Choroid plexus epithelial cell (primary cell): ENCODE results near the gene C4orf50.

Source experiments
- DNase-seq: peaks from one replicate; pipeline ENCODE4 v3.0.0-alpha.2; 2010; ENCODE audit warnings: low read depth
- H3K4me3 ChIP-seq: 2 replicates; pipeline ENCODE4 v1.5.1; 2011; ENCODE audit warnings: low read depth, mild to moderate bottlenecking, control low read depth, low read length, moderate library complexity
- CTCF ChIP-seq: conservative IDR thresholded peaks from 2 replicates; pipeline ENCODE4 v1.5.1; 2011; ENCODE audit warnings: low read depth, mild to moderate bottlenecking, control low read depth, inconsistent platforms, low read length, moderate library complexity

The C4orf50 gene

GRCh38 chr4:5933116-5933515 lies 85.1 kb downstream of the C4orf50 start:
- no peak for DNase-seq
- H3K4me3 ChIP-seq: no peak overlapping the region
- TF ChIP-seq CTCF: no peak

GRCh38 chr4:5932035-5932568 lies 86.1 kb downstream of the C4orf50 start:
- no peak for DNase-seq
- no peak for TF ChIP-seq CTCF

GRCh38 chr4:5931526-5931925 lies 86.7 kb downstream of the C4orf50 start:
- no peak for TF ChIP-seq CTCF
- no peak overlapping the region for H3K4me3 ChIP-seq
- no peak for DNase-seq

More at GRCh38 chr4:5932035-5932568, 86.1 kb downstream of the C4orf50 start:
- H3K4me3 ChIP-seq: no peak overlapping the region

GRCh38 chr4:5930876-5931275 lies 87.4 kb downstream of the C4orf50 start:
- no peak for TF ChIP-seq CTCF
- DNase-seq: no peak

GRCh38 chr4:5930456-5930855 lies 87.8 kb downstream of the C4orf50 start:
- TF ChIP-seq CTCF: no peak
- DNase-seq: no peak
- no peak overlapping the region for H3K4me3 ChIP-seq

More at GRCh38 chr4:5930876-5931275, 87.4 kb downstream of the C4orf50 start:
- H3K4me3 ChIP-seq: no peak overlapping the region

- no peak for TF ChIP-seq CTCF
- no peak for DNase-seq
- no peak overlapping the region for H3K4me3 ChIP-seq
Observed at GRCh38 chr4:5928844-5929420, 89.3 kb downstream of the C4orf50 start.

- peak; percentile 3 for DNase-seq
- TF ChIP-seq CTCF: no peak
- H3K4me3 ChIP-seq: no peak overlapping the region
Observed at GRCh38 chr4:5928274-5928673, 90.0 kb downstream of the C4orf50 start.
